GM19468 (cell line): ENCODE data around the gene COBL.

ENCODE experiments used
- ATAC-seq: cut with Tn5 transposase; IDR thresholded peaks from one replicate; pipeline ENCODE4 v1.9.1; 2021; ENCODE audit warnings: mild to moderate bottlenecking, moderate library complexity, moderate number of reproducible peaks; ENCODE audit not compliant: unreplicated experiment; ENCODE audit errors: extremely low read depth

Gene COBL

GRCh38 chr7:51286401-51286800, 30.2 kb downstream of the COBL start:
- no peak for ATAC-seq

- no peak for ATAC-seq
Measured at GRCh38 chr7:51280156-51280555, 36.5 kb downstream of the COBL start.

- ATAC-seq: no peak
Measured at GRCh38 chr7:51279391-51280023, 37.1 kb downstream of the COBL start.

- ATAC-seq: no peak
Measured at GRCh38 chr7:51278797-51279196, 37.8 kb downstream of the COBL start.

- no peak for ATAC-seq
Measured at GRCh38 chr7:51276967-51277366, 39.6 kb downstream of the COBL start.

- no peak for ATAC-seq
Measured at GRCh38 chr7:51276091-51276605, 40.5 kb downstream of the COBL start.

- ATAC-seq: no peak
Measured at GRCh38 chr7:51275532-51275931, 41.1 kb downstream of the COBL start.

- no peak for ATAC-seq
Measured at GRCh38 chr7:51274955-51275354, 41.7 kb downstream of the COBL start.

GRCh38 chr7:51274001-51274400, 42.6 kb downstream of the COBL start:
- no peak for ATAC-seq

- no peak for ATAC-seq
Measured at GRCh38 chr7:51273360-51273759, 43.2 kb downstream of the COBL start.

- no peak for ATAC-seq
Measured at GRCh38 chr7:51270965-51271364, 45.6 kb downstream of the COBL start.

- ATAC-seq: no peak
Measured at GRCh38 chr7:51269911-51270310, 46.7 kb downstream of the COBL start.

GRCh38 chr7:51269321-51269720, 47.3 kb downstream of the COBL start:
- ATAC-seq: no peak

GRCh38 chr7:51268859-51269258, 47.8 kb downstream of the COBL start:
- ATAC-seq: no peak

- no peak for ATAC-seq
Measured at GRCh38 chr7:51267169-51267568, 49.4 kb downstream of the COBL start.

- ATAC-seq: no peak
Measured at GRCh38 chr7:51265066-51265907, 51.3 kb downstream of the COBL start.

- no peak for ATAC-seq
Measured at GRCh38 chr7:51263631-51264484, 52.8 kb downstream of the COBL start.

- no peak for ATAC-seq
Measured at GRCh38 chr7:51262796-51263531, 53.6 kb downstream of the COBL start.

GRCh38 chr7:51261950-51262795, 54.4 kb downstream of the COBL start:
- no peak for ATAC-seq
